Fibroblast of the aortic adventitia (primary cell): Measurements from ENCODE around the gene PAQR5. TPM values are rescaled to one million over a fixed set of nuclear protein-coding genes. Genes with fewer than 3 reads are reported as not detected.

Experiments
- DNase-seq: peaks from one replicate; pipeline ENCODE4 v3.0.0-alpha.2; 2010; ENCODE audit warnings: low read depth
- H3K4me3 ChIP-seq: 2 replicates; pipeline ENCODE4 v1.5.1; 2011; ENCODE audit warnings: low read depth, mild to moderate bottlenecking, control low read depth, low read length, moderate library complexity
- total RNA-seq: library from RNA; depleted of rRNA; stranded (reverse); fragments of >200 nt; gene quantifications from 2 replicates; pipeline ENCODE4 v1.2.3, GENCODE V29; 2012; ENCODE audit warnings: low replicate concordance
- TF ChIP-seq, protein P1 (sequence below): IDR thresholded peaks from 2 replicates; pipeline ENCODE4 v1.5.1; 2011; ENCODE audit warnings: mild to moderate bottlenecking, low read length, control low read depth, inconsistent platforms; ENCODE audit not compliant: insufficient read depth

PAQR5 gene, protein sequence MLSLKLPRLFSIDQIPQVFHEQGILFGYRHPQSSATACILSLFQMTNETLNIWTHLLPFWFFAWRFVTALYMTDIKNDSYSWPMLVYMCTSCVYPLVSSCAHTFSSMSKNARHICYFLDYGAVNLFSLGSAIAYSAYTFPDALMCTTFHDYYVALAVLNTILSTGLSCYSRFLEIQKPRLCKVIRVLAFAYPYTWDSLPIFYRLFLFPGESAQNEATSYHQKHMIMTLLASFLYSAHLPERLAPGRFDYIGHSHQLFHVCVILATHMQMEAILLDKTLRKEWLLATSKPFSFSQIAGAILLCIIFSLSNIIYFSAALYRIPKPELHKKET
- total RNA-seq, result 13.2 TPM in 1 of 2 replicates, not detected in the other

DNA sequence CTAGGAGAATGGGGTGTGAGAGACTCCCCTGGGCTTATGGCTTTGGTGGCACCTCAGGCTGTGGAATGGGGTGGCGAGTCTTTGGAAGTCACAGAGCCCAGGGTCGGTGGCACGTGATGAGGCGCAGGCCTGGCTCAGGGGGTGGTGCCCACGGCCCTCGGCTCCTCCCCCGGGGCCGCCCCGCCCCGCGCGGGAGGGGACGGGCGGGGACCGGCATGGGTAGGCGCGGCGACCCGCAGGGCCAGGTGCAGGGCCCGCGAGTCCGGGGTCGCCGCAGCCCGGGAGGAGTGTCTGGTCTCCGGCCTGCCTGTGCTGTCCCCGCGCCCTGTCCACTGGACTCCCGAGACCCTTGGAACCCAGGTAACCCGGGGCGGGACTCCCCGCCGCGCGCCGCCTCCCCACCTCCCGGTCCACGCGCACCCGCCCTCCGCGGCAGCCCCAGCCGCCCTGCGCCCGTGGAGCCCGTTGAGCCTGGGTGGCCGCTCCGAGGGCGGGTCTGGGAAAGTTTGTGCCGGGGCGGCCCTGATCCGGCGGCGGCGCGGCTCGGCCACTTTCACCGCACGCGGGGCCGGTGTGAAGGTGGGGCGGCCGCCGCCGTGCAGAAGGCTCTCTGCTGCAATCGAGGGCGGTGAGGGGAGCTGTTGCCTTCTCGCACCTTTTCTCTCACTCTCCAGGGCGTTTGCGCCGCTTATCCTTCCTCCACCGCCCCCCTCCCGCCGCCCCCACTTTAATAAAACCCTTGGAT, at the start of gene PAQR5:
TSS of gene PAQR5 (plus strand) at position 216 of the 745 bp plus-strand sequence. CDS start 61,169 bp downstream, outside the sequence.
- DNase-seq, result no peak
- TF ChIP-seq, protein P1, sequence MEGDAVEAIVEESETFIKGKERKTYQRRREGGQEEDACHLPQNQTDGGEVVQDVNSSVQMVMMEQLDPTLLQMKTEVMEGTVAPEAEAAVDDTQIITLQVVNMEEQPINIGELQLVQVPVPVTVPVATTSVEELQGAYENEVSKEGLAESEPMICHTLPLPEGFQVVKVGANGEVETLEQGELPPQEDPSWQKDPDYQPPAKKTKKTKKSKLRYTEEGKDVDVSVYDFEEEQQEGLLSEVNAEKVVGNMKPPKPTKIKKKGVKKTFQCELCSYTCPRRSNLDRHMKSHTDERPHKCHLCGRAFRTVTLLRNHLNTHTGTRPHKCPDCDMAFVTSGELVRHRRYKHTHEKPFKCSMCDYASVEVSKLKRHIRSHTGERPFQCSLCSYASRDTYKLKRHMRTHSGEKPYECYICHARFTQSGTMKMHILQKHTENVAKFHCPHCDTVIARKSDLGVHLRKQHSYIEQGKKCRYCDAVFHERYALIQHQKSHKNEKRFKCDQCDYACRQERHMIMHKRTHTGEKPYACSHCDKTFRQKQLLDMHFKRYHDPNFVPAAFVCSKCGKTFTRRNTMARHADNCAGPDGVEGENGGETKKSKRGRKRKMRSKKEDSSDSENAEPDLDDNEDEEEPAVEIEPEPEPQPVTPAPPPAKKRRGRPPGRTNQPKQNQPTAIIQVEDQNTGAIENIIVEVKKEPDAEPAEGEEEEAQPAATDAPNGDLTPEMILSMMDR, result no peak
- H3K4me3 ChIP-seq, result peak within 1 kb of the TSS; percentile 58

DNA sequence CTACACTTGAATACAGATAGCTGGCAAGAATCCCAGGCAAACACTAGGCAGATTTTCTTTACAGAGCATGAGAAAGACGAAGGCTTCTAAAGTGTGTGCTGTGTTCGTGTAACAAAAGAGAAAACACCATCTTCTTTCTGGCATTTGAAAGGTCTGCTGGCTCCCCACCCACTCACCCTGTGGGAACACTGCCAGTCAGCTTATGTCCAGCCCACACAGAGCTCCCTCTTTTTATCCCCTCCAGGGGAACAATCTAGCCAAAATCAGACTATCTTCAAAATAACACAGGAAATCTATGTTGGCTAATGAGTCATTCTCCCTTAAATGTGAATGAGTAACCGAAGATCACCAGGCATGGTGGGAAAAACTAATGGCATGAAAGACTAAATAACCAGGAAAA, 45.6 kb upstream of the PAQR5 start:
- peak; percentile 92 for DNase-seq
- no peak overlapping the region for H3K4me3 ChIP-seq
- TF ChIP-seq, protein P1, result no peak

DNA sequence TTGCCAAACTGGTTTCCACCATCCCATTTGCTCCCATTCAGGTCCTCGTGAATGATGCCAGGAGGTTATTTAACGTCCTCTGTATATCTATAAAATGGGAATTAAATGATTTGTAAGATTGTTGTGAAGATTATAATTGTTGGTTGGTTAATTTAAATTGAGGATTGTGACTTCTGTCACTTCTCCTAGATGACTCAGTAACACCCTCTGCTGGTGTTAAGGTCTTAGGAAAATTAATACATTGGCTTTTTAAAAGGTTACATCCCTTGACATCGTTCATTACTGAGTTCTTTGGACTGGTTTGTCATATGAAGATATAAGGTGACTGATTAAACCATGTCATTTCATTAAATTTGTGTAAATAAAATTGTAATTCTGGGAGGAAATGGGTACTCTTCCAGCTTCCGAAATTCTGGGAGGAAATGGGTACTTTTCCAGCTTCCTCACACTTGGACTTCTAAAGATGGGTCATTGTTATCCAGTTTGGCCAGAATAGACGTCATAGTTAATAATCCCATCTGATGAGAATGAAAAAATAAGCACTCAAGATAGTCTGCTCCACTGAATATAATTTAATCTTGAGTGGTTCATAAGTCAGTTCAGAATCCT, 33.3 kb upstream of the PAQR5 start:
- DNase-seq, result peak; percentile 50
- TF ChIP-seq, protein P1, result peak; percentile 40
- H3K4me3 ChIP-seq, result no peak overlapping the region

DNA sequence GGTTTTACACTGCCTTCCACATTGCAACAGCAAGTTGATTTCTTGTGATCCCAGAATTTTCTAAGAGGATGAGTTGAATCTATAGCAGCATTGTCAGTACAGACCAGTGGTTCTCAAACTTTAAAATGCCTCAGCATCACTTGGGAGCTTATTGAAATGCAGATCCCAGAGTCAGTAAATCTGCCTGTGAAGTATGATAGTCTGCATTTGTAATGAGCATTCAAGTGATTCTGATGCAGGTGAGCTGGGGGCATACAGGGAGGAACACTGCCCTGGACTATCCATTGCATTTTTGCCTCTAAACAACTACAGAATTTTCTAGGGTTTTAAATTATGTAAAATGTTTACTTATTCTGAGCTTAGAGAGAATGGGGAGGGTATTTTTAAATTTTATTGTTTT, 27.5 kb upstream of the PAQR5 start:
- TF ChIP-seq, protein P1, result no peak
- DNase-seq, result no peak
- no peak overlapping the region for H3K4me3 ChIP-seq

DNA sequence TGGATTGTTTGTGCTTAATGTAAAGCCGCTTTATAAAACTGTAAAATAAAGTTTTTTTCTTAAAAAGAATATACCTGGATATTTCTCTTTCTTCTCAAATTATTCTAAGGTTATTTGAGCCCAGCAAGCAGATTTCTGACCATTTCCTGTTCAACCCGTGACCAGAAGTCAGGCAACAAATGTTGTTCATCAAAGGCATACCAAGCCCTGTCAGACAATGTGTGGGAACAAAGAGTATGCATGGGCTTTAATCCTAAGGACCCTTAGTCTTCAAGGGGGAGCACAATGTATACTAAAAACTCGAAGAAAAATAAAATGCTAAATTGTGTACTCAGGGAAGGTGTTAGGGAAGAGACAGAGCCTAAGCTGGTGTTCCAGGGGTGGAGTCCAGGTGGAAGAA, 26.6 kb upstream of the PAQR5 start:
- TF ChIP-seq, protein P1, result no peak
- no peak overlapping the region for H3K4me3 ChIP-seq
- no peak for DNase-seq

DNA sequence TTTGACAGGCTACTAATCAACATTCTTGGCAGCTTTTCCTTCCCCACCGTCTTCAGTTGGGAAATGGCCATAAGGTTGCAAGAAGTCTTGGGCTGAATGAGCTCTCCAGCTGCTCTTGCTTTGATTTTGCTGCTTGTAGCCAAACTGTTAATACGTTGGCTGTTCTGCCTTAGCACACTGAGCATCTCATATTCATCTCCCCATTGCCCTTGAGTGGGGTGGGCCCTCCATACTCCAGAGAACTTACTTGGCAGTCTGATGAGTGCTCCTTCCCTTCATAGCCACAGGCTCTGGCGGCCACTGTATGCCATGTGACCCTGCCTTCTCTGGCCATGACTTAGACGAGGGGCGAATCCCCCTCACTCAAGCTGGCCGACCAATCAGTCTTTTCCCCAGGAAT, 25.8 kb upstream of the PAQR5 start:
- no peak for DNase-seq
- no peak overlapping the region for H3K4me3 ChIP-seq
- TF ChIP-seq, protein P1, result no peak
